NCI-H1092 treated with DMSO at 0.1 percent for 48 hours (cell line): Measurements from ENCODE around the gene NDUFA13.
"Not testable (repeated sequence)": the region's sequence is repeated elsewhere in the genome, so short reads cannot be mapped to it uniquely, and the experiment has no call there.

Source experiments
- DNase-seq: peaks from one replicate; lab custom pipeline; 2025; lab: John Stamatoyannopoulos, UW

Gene NDUFA13

DNA sequence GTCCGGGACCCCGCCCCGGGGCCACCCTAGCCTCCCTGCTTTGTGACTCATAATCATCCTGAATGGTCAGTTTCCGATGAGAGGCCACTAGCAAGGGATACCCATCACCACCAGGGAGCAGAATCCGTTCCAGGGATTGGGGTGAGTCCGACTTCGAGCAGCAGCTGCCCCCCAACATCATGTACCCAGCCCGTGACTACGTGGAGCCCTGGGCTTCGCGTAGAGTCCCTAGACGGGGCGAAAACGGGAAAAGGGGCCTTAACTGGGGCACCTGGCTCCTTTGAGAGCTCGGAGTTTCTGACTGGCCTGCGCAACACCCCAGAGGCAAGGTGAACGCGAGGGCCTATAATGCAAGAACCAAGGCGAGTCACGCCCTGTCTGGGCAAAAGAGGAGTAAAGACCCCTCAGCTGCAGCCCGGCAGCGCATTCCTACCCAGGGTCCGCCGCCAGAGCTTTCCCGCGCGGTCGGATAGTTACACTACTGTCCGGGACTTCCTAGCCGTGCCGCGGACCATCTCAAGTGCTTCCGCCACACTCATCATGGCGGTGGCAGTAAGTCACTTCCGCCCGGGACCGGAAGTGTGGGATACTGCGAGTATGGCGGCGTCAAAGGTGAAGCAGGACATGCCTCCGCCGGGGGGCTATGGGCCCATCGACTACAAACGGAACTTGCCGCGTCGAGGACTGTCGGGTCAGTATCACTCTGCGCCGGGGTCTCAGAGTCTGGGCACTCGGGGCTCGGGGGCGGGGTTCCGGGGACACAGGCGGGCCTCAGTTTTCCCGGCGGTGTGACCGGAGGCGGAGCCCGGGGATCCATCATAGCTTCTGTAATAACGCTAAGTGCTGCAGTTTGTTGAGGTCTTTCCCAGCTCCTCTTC lies at the start of gene NDUFA13:
NDUFA13 (plus strand) TSS at position 584 of the 878 bp plus-strand sequence; CDS start at position 598, 14 bp downstream.
- peak; percentile 71 for DNase-seq

DNA sequence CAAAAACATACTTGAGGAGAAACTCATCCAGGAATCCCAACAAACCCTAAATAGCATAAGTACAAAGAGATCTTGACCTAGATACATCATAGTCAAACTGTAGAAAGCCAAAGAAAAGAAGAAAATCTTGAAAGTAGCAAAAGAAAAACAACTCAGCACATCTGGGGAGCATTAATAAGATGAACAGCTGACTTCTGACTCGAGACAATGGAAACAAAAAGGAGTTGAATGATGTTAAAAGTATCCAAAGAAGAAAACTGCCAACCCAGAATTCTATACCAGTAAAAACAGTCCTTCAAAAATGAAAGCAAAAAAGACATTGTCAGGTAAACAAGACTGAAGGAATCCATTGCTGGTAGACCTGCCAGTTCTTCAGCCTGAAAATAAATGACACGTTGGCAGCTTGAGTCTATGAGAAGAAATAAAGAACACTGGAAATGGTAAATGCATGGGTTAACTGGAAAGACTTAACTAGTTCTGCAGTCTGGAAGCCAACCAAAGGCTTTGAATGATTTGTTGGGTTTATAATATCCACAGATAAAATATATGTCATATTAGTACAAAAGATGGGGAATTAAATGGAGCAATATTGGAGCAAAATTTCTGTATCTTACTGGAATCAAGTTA lies 47.5 kb upstream of the NDUFA13 start:
- no peak for DNase-seq

DNA sequence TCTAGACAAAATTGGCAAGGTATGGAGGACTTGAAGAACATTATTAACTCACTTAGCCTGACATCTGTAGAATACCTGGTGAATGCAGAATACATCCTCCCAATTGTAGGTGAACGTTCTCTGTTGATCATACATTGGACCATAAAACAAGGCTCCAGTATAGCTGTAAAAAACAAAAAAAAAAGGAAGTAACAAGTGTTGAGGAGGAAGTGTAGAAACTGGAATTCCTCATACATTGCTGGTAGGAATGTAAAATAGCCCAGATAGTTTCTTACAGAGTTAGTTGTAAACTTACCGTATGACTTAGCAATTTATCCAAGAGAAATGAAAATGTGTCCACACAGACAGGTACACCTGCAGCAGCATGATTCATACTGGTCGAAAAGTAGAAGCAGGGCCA lies 45.4 kb upstream of the NDUFA13 start:
- no peak for DNase-seq

DNA sequence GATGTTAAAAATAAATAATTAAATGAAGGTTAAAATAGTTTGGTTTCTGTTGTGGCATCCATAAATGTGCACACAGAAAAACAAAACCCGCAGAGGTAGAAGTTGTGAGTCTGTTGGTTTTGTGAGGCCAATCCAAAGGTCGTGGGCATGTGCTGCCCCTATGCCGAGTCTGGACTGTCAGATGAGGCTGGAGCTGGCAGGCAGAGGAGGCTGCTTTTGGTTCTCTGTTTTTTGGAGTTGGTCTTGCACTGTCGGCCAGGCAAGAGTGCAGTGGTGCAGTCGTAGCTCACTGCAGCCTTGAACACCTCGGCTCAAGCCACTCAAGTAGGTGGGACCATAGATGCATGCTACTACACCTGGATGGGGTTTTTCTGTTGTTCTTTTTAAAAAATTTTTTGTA lies 44.3 kb upstream of the NDUFA13 start:
- DNase-seq = no peak

DNA sequence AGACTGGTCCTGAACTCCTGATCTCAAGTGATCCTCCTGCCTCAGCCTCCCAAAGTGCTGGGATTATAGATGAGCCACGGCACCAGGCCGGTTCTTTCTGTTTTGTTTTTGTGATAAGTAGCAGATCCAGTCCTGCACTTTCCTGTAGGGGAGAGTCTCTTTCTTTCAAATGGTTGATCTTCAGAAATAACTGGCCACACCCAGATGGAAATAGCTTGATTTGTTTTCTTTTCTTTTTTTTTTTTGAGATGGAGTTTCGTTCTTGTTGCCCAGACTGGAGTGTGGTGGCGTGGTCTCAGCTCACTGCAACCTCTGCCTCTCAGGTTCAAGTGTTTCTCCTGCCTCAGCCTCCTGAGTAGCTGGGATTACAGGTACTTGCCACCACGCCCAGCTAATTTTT lies 43.9 kb upstream of the NDUFA13 start:
- not testable (repeated sequence) for DNase-seq

DNA sequence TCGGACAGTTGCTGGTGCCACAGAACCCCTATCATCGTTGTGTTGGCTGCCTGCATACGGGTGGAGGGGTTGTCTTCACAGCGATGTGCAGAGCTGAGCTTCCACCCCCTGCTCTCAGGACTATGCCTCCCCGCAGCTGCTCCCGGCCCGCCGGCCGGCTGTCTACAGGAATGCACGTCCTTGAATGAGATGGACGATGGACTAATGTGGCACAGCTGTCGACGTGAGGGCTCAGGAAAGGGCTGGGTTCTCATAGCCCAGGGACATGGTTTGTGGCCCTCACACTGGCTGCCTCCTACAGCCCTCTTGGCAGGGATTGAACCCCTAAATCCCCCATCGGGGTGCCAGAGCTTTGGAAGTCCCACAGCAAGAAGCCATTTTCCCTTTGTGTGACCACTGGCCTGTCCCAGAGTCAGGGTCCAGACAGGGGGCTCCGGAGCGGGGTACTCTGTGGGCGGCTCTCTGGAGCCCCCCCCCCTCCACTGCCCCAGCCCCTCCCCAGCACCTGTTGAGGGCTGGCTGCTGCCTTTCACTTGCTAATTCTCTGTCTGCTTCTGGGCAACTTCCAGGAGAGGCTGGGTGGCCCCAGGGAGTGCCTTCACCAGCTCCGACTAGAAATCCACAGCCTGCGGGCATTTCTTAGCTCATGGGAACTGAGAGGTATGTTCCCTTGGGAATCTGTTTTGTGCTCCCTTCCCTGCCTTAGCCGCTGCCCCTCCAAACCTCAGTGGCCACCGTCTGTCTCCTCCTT lies 40.8 kb upstream of the NDUFA13 start:
- DNase-seq = no peak

DNA sequence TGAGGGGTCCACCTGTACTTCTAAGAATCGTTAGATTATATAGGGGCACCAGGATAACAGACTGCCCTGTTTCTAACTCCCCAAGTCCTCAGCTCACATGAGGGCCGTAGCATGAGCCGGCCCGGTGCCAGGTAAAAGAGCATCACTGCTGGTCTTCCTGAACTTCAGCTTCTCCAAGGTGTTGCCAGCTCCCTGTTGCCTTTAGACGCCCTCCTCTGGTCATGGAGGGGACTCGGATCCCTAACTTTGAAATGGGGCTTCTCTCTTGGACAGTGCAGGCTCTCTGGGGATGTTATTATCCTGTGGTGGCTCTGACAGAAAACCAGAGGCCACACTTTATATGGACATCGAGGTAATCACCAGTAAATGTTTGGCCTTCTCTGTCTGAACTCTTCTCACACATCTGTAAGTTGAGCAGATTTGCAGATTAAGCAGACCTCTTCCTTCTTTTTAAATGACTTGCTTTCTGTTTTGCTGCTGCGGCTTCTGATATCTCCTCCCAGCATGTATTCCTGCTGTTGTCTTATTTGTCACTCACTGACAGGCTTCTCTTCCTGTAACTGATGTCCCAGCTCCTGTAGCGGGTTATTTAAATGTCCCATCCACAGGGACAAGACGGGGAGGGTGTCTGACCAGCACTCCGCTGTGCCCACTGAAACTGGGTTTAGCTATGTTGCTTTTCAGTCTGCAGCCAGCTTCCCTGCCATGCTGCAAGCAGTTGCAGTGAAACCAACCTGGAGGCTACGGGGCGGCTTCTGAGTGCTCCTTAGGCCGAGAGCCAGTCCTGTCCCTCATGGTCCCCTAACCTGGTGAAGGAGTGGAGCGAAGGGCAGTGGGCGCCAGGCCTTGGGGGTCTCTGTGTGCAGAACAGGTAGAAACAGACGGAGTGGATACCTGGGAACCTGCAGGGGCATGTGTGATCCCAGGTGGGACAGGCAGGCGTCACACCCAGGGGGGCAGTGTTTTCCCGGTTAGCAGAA lies 39.9 kb upstream of the NDUFA13 start:
- DNase-seq = no peak

DNA sequence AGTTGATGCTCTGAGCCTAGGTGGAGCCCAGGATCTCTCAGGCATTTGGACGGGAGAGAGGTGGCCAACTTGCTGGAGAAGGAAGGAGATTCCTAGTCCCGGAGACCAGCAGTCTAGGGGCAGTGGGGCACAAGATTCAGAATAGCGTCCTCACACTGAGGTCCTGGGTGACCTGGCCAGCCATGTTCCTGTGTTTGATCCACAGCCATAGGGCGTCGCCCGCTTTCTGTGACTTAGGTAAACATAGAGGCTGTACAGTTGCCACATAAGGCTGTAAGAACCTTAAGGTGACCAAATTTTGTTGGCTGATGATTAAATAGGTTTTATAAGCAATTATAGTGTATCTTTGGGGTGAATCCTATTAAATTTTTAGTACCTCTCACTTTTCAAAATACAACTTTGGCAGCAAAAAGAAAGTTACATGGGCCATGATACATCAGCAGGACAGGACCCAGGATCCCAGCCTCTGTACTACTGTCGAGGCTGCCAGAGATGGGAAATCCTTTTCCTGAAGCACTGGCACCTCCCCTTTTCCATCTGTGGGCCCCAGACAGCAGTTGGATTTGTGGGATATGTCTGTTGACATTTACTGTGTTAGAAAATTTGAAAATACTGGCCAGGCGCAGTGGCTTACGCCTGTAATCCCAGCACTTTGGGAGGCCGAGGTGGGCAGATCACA lies 38.2 kb upstream of the NDUFA13 start:
- no peak for DNase-seq

DNA sequence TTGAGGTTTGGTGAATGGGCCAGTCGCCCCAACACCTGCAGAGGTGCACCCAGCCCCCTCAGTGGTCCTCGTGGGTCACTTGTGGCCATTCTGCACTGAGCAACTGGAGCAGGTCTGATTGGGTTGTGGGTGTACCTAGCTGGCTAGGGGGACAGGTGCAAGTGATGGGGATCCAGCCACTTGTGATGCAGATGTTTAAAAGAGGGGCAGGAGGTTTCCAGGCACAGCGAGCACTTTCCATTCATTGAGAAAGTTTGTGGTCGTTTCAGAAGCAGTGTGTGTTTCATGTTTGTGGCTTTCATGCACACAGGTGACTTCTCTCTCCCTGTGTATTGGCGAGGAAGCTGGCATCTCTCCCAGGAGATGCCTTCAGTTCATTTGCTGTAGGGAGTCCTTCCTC lies 35.3 kb upstream of the NDUFA13 start:
- DNase-seq = no peak

DNA sequence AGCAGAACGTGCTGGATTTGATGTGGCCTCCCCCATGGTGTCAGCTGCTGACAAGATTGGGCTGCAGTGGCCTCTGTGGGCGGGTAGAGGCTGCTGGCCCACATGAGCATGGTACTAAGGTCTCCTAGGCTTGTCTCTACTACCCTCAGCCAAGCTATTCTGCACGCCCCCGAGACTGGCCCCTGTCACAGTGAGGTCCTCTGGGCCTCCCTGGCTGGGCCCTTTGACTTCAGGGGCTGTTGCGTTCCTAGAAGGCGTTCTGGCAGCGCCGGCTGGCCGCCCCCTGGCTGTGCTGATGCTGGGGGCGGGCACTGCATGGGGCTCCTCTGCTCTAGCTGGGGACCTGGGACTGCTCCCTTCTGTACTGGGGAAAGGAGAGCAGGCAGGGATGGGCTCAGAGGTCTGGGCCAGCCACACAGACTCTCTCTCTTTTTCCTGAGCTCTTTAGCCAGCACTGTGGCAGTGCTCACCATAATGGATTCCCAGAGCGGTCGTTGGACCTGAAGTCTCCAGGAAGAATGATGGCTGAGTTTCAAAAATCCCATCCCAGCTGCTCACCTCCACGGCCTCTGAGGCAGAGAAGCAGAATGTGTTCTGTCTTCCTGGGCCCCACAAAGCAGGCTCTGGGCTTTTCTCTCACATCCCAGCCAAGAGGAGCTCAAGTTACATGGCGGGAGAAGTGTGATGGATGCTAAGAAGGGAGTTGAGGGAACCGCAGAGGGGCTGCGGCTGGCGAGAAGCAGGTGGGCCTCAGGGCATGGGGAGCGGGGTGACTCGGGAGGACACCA lies 33.0 kb upstream of the NDUFA13 start:
- DNase-seq = no peak

DNA sequence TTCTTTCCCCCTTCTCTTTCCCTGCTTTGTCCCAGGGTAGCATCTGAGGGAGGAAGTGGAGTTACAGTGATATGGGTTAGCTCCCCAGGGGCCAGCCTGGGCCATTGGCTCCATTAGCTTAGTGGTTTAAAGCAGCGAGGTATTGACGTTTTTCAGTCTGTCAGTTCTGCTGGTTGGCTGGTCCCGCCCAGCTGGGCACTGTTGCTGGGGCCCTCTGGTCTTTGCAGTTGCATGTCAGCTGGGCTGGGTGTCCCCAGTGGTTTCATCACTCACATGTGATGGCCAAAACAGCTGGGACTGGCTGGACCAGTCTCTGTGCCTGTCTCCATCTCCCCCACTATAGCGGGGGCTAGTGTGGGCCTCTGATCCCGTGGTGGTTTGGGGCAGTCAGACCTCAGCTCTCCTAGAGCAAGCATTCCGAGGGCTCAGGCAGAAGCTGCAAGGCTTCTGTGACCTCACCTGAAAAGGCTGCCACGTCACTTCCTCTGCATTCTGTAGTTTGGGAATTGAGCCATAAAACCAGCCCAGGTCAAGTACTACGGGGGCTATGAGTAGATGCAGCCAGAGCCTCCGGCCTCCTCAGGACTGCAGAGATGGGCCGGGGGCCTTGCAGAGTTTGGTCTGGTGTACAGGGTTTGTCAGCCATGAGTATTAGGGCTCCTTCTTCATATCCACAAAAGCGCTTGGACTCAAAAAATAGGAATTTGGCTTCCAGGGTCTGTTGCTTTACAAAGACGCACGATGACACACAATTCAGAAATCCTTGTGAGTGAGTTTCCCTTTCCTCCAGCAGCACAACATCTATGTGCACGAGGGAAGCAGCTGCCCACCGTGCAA lies 30.6 kb upstream of the NDUFA13 start:
- no peak for DNase-seq

DNA sequence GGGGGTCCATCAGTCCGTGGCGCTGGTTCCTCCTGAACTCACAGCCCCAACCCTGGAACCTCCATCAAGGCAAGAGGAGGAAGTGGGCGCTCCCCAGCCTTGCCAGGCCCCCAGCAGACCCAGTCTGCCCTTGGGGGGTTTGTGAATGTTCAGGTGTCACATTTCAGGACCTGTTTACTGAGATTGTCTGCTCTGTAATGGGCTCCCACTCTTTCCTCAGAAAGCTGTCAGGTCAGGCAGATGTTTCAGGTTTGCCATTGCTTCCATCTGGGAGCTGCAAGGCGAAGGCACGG lies 30.1 kb upstream of the NDUFA13 start:
- DNase-seq = no peak

DNA sequence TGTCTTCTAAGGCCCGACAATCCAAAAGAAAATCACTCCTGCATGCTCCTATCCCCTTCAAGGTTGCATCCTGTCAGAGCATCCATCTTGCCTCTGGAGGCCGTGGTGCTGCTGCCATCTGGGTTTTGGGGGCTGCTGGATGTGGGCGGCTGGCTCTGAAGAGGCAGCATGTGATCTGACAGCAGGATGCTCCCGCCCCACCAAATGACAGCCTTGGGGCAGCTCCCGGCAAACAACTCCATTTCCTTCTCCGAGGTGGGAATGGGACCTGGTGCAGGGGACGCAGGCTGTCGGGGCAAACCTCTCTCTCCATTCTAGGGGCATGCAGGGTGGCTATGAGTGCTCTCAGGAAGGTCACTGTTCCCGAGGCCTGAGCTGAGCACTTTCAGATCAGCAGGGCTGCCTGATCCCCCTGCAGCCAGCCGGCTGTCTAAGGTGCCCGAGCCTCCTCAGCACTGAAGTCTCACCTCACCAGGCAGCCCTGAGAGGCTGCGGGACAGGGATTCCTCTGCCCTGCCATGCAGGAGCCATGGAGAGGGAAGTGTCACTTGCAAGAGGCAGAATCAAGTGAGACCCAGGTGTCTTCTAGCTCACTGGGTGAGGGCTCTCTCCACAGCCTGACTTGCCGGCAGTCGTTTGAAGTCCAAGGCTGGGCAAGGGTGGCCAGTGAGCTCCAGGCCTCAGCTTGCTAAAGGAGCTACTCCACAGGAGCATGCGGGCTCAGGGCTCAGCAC lies 29.5 kb upstream of the NDUFA13 start:
- no peak for DNase-seq

DNA sequence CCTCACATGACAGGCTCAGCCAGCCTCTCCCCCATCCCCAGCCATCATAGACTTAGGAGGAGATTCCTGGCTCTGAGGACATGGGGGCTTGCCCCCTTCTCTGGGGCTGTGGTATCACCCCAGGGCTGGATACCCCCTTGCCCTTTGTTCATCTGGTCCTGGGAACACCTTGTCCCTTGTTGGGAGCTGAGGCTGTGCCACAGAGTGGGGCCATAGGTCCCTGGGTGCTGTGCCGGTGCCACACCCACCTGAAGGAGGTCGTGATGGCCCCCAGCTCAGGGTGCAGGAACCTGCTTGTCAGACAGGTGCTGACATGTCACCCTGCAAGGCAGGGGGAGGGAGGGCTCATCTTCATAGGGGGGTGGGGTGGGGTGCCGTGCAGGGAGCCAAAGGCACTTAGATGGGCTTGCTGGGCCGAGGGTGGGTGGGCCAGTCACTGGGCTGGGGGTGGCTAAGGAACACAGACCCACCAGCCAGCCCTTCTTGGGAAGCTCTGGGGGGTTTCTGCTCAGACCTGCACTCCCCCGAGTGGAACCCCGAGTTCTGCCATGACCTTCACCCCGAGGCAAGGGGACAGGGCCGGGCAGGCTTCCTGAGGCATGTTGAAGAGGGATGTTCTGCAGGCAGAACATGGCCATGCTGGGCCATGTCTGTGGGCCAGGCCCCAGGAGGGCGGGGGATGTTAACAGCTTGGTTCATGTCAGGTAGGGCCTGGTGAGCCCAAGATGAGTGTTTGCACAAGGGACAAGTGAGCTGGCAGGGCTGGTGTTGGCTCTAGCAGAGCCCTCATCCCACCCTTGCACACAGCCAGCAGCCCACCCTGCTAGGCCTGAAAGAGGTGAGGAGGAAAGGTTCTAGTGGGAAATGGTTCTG lies 28.7 kb upstream of the NDUFA13 start:
- no peak for DNase-seq

DNA sequence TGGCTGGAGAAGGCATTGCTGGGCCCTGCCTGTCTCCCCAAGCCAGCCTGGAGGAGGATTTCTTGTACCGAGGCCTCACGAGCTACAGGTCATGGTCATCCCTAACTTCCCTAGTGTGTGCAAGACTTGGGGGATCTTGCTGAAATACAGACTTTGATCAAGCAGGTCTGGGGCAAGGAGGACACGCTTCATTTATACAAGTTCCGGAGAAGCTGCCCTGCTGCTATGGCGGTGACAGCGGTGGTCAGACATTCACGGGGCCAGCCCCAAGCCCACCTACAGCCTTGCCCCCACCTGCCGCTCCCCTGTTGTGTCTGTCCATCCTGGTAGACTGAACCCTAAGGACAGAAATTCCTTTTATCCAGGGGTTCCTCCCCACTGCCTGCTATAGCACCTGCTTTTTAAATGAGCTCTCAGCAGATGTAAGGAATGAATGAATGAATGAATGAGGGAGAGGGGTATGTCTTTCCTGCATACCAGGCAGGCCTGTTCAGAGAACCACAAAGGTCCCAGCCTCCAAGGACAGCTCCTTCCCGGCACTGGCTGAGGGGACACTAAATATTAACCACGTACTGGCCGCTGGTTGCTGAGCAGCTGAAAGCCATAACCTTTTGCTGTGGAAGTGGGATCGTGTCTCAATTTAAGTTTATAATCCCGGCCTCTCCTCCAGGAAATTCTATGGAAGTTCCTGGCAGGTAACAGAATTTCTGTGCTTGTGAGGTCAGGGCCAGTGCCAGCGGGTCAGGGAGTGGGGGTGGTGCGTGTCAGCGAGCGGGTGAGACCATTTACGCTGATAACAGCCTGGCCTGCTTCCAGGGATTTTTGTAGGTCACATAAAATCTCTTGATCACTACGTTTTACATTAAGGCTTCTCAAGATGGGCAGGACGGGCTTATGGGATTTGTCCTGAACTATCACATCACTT lies 27.8 kb upstream of the NDUFA13 start:
- no peak for DNase-seq

DNA sequence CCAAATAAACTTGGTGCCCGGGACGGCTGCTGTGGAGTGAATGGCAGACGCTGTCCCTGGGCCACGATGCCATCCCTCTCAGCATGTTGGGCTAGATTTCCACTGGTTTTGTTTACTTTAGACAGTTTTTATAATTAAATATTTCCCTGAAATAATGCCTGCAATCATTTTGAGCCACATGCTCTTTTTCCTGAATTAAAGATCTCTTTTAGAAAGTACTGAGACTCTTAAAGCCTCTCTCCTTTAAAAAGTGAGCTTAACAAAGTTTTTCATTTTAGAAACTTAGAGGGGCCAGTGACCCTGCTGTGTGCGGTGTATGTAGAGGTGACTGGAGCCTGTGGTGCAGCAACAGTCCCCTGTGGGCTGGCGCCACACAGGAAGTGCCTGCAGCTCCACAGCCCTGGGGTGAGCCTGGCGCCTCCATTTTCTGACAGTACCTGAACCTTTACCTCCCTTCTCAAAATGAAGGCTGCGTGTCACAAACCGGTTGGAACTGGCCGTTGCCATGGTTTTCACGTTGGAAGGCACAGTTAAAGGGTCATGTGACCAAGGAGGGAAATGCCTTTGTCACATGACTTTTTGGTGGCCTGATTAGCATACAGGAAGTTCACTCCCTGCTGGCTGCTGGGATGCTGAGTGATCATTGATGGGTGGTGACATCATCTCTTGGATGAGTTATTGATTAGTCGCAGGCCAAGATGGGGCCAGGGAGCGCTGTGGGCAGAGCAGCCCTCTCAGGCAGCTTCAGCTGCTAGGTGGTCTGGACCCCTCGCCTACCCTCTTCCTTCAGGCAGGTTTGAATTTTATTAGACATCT lies 26.9 kb upstream of the NDUFA13 start:
- no peak for DNase-seq
